OCI-LY3 (cell line): ENCODE measurements around the gene TBCA.

Source experiments
- CTCF ChIP-seq: fragments of 200-600, 300-600 bp; sonication (generic); IDR thresholded peaks from 2 replicates; pipeline ENCODE4 v1.5.1; 2014; ENCODE audit warnings: antibody characterized with exemption, low read length, low read depth
- EZH2phosphoT487 ChIP-seq: fragments of 200-600 bp; shearing (Covaris generic); IDR thresholded peaks from 2 replicates; pipeline ENCODE4 v1.6.1; 2018; ENCODE audit warnings: antibody characterized with exemption, mixed run types, low read depth

- TF ChIP-seq CTCF: no peak
- no peak for TF ChIP-seq EZH2phosphoT487
Measured at GRCh38 chr5:77791926-77792325, 15.8 kb upstream of the TBCA start.
